ENCODE measurements around the gene MBP.
A peak's percentile ranks its signal among the peaks of the same experiment; 100 is the strongest.

MBP gene

DNA sequence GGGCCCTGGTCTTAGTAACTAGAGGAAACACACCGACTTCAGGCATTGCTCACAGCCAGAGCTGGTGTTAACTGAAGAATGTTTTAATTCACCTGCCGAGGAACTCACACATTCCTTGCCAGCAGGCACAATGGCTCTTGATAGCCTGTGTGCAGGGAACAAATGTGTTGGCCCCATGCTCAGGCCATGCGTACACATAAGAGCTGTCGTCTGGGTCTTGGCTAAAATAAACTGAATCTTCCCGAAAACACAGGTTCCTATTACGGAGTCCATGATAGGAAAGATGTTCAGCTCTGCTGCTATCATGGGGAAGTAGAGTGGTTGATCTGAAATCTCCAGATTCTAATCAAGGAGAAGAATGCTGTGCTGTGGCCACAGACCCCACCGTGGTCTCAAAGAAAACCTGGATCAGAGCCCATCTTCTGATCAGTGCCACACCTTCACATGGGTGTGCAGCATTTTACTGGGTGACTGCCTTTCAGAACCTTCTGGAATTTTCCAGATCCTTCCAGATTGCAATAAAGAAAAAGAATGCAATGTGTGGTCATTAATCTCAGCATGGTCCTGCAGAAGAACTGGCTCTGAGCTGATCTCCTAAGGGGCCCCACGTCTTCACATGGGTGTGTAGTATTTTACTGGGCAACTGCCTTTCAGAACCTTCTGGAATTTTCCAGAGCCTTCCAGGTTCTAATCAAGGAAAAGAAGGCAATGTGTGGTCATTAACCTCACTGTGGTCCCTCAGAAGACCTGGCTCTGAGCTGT lies 17.2 kb downstream of the MBP start:
- no peak overlapping the region for H3K4me3 ChIP-seq (ENCODE audit: low read length)
- no peaks in the 10 kb centered on the region for H3K27me3 ChIP-seq (ENCODE audit: control insufficient read depth, insufficient read depth, low read length)
- H3K9me3 ChIP-seq (ENCODE audit: control insufficient read depth, low read length): no peaks in the 10 kb centered on the region
- no peak overlapping the region for H3K9ac ChIP-seq (ENCODE audit: low read length)
- H3K4me1 ChIP-seq (ENCODE audit: control insufficient read depth, insufficient read depth, low read length): peaks cover 45% of the 10 kb centered on the region
- H3K36me3 ChIP-seq (ENCODE audit: control insufficient read depth, insufficient read depth, low read length): no peaks in the 10 kb centered on the region

DNA sequence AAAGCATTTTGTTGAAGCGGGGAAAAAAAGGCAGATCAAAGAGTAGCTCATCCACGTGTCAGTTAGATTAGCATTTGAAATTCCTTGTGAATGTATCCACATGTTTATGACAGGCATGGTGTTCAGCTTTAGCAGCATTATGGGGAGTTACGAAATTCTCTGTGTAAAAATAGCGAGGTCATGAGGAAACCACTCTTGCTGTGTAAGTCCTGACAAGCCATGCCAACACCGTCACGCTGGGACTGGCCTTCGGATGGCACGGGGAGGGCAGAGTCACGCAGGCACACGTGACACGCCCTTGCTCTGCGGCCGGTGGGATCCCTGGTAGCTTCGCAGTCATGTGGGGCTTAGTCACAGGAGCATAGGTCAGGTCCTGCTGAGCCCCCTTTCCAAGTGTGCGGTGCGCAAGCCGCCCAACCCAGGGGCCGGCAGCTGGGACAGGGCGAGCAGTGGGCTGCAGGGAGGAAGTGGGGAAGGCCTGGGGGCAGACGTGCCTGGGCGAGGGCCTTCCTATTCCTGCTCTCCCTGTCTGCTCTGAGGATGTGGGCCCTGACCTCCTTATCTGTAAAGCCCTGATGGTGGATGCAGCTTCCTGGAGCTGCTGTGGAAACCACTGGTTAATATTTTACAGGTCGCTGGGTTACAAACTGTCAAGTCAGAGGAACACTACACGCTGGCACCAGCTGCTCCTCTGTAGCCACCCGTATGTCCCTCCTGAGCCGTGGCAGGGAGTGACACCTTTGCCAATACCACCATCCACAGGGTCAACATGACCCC lies 18.0 kb downstream of the MBP start:
- H3K9ac ChIP-seq (ENCODE audit: low read length): peak overlapping the region; percentile 38

DNA sequence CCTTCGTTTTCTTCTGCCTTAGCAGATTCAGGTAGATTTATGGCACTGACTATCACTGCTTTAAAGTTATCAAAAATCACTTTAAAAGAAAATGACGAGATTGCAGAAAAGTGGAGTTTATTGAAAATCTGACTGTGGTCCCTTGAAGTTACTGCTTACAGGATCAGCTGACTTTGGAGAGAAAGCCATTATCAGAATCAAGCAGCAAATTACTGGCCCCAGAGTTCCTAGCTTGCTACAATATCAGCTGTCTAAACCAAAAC lies 18.5 kb downstream of the MBP start:
- Histone ChIP-seq H3K4me3 (ENCODE audit: low read length) (no peak overlapping the region), H3K9me3 (ENCODE audit: control insufficient read depth, low read length) (no peaks in the 10 kb centered on the region), H3K4me1 (ENCODE audit: control insufficient read depth, insufficient read depth, low read length) (peaks cover 42% of the 10 kb centered on the region), H3K9ac (ENCODE audit: low read length) (peak overlapping the region; percentile 38), H3K36me3 (ENCODE audit: control insufficient read depth, insufficient read depth, low read length) (no peaks in the 10 kb centered on the region), H3K27me3 (ENCODE audit: control insufficient read depth, insufficient read depth, low read length) (no peaks in the 10 kb centered on the region)

More for the DNA sequence above, 18.0 kb downstream of the MBP start:
- no peak overlapping the region for H3K4me3 ChIP-seq (ENCODE audit: low read length)
- H3K4me1 ChIP-seq (ENCODE audit: control insufficient read depth, insufficient read depth, low read length): peaks cover 45% of the 10 kb centered on the region
- H3K27me3 ChIP-seq (ENCODE audit: control insufficient read depth, insufficient read depth, low read length): no peaks in the 10 kb centered on the region
- no peaks in the 10 kb centered on the region for H3K36me3 ChIP-seq (ENCODE audit: control insufficient read depth, insufficient read depth, low read length)
- H3K9me3 ChIP-seq (ENCODE audit: control insufficient read depth, low read length): no peaks in the 10 kb centered on the region

DNA sequence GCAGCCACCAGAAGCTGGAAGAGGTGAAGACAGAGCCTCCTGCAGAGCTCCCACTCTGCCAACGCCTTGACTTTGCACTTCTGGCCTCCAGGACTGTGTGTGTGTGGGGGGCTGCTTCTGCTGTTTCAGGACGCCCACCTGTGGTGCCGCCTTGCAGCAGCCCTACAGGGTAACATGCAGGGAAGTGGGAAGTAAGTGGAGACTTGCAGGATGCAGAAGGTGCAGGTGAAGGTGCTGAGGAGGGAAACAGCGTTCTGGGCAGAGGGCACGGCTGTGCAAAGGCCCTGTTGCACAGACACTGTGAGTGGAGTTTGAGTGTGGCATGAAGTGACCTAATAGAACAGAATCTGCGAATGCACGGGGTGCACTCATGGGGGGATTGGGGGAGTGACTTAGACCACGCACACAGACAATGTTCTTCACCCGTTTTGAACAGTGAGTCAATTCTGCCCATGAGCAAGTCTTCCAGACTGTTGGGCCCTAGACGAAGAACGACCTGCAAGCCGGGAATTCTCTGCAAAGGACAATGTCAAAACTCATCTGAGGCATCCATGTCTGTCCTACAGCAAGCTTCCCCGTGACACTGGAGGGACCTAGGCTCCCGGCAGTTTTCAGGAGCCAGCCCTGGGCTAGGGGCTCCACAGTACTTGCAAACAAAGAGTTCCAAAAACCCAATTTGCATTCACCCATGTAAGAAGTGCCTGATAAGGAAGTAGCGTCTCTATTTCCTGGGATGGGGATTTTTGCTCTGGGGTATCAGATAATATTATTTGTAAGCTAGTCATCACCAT lies 19.0 kb downstream of the MBP start:
- no peak overlapping the region for H3K9ac ChIP-seq (ENCODE audit: low read length)
- H3K27me3 ChIP-seq (ENCODE audit: control insufficient read depth, insufficient read depth, low read length): no peaks in the 10 kb centered on the region
- H3K4me3 ChIP-seq (ENCODE audit: low read length): no peak overlapping the region
- peaks cover 47% of the 10 kb centered on the region for H3K4me1 ChIP-seq (ENCODE audit: control insufficient read depth, insufficient read depth, low read length)
- no peaks in the 10 kb centered on the region for H3K9me3 ChIP-seq (ENCODE audit: control insufficient read depth, low read length)
- H3K36me3 ChIP-seq (ENCODE audit: control insufficient read depth, insufficient read depth, low read length): no peaks in the 10 kb centered on the region

DNA sequence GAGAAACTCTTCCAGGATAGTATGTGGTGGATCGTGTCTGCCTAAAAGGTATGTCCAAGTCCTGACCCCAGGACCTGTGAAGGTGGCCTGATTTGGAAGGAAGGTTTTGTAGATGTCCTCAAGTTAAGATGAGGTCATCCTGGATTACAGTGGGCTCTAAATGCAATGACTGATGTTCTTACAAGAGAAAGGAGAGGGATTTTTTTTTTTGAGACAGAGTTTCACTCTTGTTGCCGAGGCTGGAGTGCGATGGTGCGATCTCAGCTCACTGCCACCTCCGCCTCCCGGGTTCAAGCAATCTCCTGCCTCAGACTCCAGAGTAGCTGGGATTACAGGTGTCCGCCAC lies 19.9 kb downstream of the MBP start:
- H3K9ac ChIP-seq (ENCODE audit: low read length): no peak overlapping the region
- peaks cover 51% of the 10 kb centered on the region for H3K4me1 ChIP-seq (ENCODE audit: control insufficient read depth, insufficient read depth, low read length)
- H3K27me3 ChIP-seq (ENCODE audit: control insufficient read depth, insufficient read depth, low read length): no peaks in the 10 kb centered on the region
- no peaks in the 10 kb centered on the region for H3K9me3 ChIP-seq (ENCODE audit: control insufficient read depth, low read length)
- H3K4me3 ChIP-seq (ENCODE audit: low read length): no peak overlapping the region
- H3K36me3 ChIP-seq (ENCODE audit: control insufficient read depth, insufficient read depth, low read length): no peaks in the 10 kb centered on the region

DNA sequence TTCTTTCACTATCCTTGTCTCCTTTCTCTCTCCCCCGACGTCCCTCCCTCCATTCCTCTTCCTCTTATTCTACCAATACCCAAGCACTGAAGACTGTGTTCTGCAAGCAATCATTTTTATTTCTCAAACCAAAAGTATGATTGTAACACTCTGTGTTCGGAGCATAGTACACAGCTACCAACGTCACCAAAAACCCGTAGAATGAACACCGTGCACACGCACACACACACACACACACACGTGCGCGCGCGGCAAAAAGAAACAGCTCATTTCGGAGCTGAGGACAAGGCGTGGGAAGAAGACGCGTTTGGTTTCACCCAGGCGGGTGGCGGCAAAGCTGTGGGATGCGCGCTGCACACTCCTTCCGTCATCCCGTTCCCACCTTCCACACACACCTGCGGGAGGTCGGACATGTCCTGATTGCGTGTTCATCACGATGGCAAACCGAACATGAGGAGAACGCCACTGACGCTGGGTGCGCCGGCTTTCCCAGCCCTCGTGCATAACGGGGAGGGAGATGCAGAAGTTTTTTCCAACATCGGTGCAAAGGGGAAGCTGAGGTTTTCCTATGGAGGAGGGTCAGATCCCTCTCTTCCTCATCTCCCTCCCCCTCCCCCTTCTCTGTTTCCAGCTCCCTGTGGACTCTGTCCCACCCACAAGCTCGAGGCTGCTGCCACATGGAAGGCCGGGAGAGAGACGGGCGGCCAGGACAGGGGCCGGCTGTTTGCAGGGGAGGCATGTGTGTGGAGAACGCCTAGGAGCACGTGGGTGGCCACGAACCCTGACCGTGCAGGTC lies 20.4 kb downstream of the MBP start:
- Histone ChIP-seq H3K4me3 (ENCODE audit: low read length) (no peak overlapping the region), H3K4me1 (ENCODE audit: control insufficient read depth, insufficient read depth, low read length) (peaks cover 54% of the 10 kb centered on the region), H3K36me3 (ENCODE audit: control insufficient read depth, insufficient read depth, low read length) (no peaks in the 10 kb centered on the region), H3K27me3 (ENCODE audit: control insufficient read depth, insufficient read depth, low read length) (no peaks in the 10 kb centered on the region), H3K9me3 (ENCODE audit: control insufficient read depth, low read length) (no peaks in the 10 kb centered on the region), H3K9ac (ENCODE audit: low read length) (no peak overlapping the region)

DNA sequence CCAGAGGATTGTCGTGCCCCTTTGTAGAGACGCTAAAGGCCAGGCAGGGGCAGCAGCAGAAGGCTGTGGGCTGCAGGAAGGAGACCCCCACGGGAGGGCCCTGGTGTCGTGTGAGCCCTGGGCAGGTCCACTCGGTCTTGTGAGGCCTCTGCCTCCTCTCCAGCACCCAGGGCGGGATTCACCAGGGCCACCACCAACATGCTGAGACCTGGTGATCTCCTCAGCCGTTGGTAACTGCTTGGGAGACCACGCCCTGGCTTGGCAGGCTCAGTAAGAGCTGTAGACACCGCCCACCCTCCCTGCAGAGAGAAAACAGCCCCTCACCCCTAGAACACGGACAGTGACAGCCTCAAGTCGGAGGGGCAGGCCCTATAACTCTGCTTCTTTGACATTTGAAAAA lies 21.1 kb downstream of the MBP start:
- no peak overlapping the region for H3K4me3 ChIP-seq (ENCODE audit: low read length)
- no peak overlapping the region for H3K9ac ChIP-seq (ENCODE audit: low read length)
- no peaks in the 10 kb centered on the region for H3K36me3 ChIP-seq (ENCODE audit: control insufficient read depth, insufficient read depth, low read length)
- H3K27me3 ChIP-seq (ENCODE audit: control insufficient read depth, insufficient read depth, low read length): no peaks in the 10 kb centered on the region
- peaks cover 58% of the 10 kb centered on the region for H3K4me1 ChIP-seq (ENCODE audit: control insufficient read depth, insufficient read depth, low read length)
- no peaks in the 10 kb centered on the region for H3K9me3 ChIP-seq (ENCODE audit: control insufficient read depth, low read length)

GRCh38 chr18:77110936-77111335 lies 21.6 kb downstream of the MBP start:
- Histone ChIP-seq H3K36me3 (ENCODE audit: control insufficient read depth, insufficient read depth, low read length) (no peaks in the 10 kb centered on the region), H3K27me3 (ENCODE audit: control insufficient read depth, insufficient read depth, low read length) (no peaks in the 10 kb centered on the region), H3K9ac (ENCODE audit: low read length) (no peak overlapping the region), H3K4me3 (ENCODE audit: low read length) (no peak overlapping the region), H3K9me3 (ENCODE audit: control insufficient read depth, low read length) (no peaks in the 10 kb centered on the region), H3K4me1 (ENCODE audit: control insufficient read depth, insufficient read depth, low read length) (peaks cover 59% of the 10 kb centered on the region)

GRCh38 chr18:77110400-77110799 lies 22.2 kb downstream of the MBP start:
- peaks cover 57% of the 10 kb centered on the region for H3K4me1 ChIP-seq (ENCODE audit: control insufficient read depth, insufficient read depth, low read length)
- no peaks in the 10 kb centered on the region for H3K27me3 ChIP-seq (ENCODE audit: control insufficient read depth, insufficient read depth, low read length)
- no peak overlapping the region for H3K9ac ChIP-seq (ENCODE audit: low read length)
- no peaks in the 10 kb centered on the region for H3K9me3 ChIP-seq (ENCODE audit: control insufficient read depth, low read length)
- no peaks in the 10 kb centered on the region for H3K36me3 ChIP-seq (ENCODE audit: control insufficient read depth, insufficient read depth, low read length)
- no peak overlapping the region for H3K4me3 ChIP-seq (ENCODE audit: low read length)

- no peak overlapping the region for H3K4me3 ChIP-seq (ENCODE audit: low read length)
- H3K9ac ChIP-seq (ENCODE audit: low read length): no peak overlapping the region
- no peaks in the 10 kb centered on the region for H3K9me3 ChIP-seq (ENCODE audit: control insufficient read depth, low read length)
- peaks cover 49% of the 10 kb centered on the region for H3K4me1 ChIP-seq (ENCODE audit: control insufficient read depth, insufficient read depth, low read length)
- no peaks in the 10 kb centered on the region for H3K27me3 ChIP-seq (ENCODE audit: control insufficient read depth, insufficient read depth, low read length)
- H3K36me3 ChIP-seq (ENCODE audit: control insufficient read depth, insufficient read depth, low read length): no peaks in the 10 kb centered on the region
These were observed 22.9 kb downstream of the MBP start for GRCh38 chr18:77109648-77110019.

- no peak overlapping the region for H3K4me3 ChIP-seq (ENCODE audit: low read length)
- peaks cover 46% of the 10 kb centered on the region for H3K4me1 ChIP-seq (ENCODE audit: control insufficient read depth, insufficient read depth, low read length)
- no peaks in the 10 kb centered on the region for H3K36me3 ChIP-seq (ENCODE audit: control insufficient read depth, insufficient read depth, low read length)
- no peak overlapping the region for H3K9ac ChIP-seq (ENCODE audit: low read length)
- no peaks in the 10 kb centered on the region for H3K27me3 ChIP-seq (ENCODE audit: control insufficient read depth, insufficient read depth, low read length)
- no peaks in the 10 kb centered on the region for H3K9me3 ChIP-seq (ENCODE audit: control insufficient read depth, low read length)
These were observed 23.5 kb downstream of the MBP start for GRCh38 chr18:77108821-77109647.

Measured in mucosa of stomach (tissue), 1 donor.